AG04450 (cell line): ENCODE results near the gene AIFM3. TPM values are rescaled to one million over a fixed set of nuclear protein-coding genes. Genes with fewer than 3 reads are reported as not detected.
A peak's percentile ranks its signal among the peaks of the same experiment; 100 is the strongest.

Source experiments
- CTCF ChIA-PET: fragments of 300-600, 350-600 bp; formaldehyde crosslinking; extraction: SDS; loops from one replicate; lab custom pipeline; 2022; ENCODE audit warnings: antibody characterized with exemption, inconsistent platforms; lab: Charles Lee
- POLR2A ChIA-PET: fragments of 350-600 bp; formaldehyde crosslinking; extraction: SDS; loops from one replicate; lab custom pipeline; 2021; ENCODE audit warnings: antibody characterized with exemption, inconsistent platforms; lab: Yijun Ruan, JAX
- DNase-seq: peaks from one replicate; pipeline ENCODE4 v3.0.0-alpha.2; 2011; ENCODE audit warnings: low read depth, low spot score
- H3K27ac ChIP-seq: one replicate; pipeline ENCODE4 v1.5.1; 2012; ENCODE audit warnings: low read depth, low read length, control low read depth
- H3K27me3 ChIP-seq: one replicate; pipeline ENCODE4 v1.6.0; 2012; ENCODE audit warnings: low read length; ENCODE audit not compliant: control insufficient read depth, insufficient read depth
- H3K4me3 ChIP-seq: 2 replicates; pipeline ENCODE4 v1.5.1; 2011; ENCODE audit warnings: mild to moderate bottlenecking, low read depth, low read length, control low read depth
- H3K9me3 ChIP-seq: 2 replicates; pipeline ENCODE4 v1.5.1; 2012; ENCODE audit warnings: low read length; ENCODE audit not compliant: control insufficient read depth, insufficient read depth
- polyA plus RNA-seq: library from polyadenylated mRNA; depleted of rRNA; stranded (reverse); fragments of >200 nt; gene quantifications from 2 replicates; pipeline ENCODE4 v1.2.3, GENCODE V29; 2011
- TF ChIP-seq, protein P1 (sequence below): IDR thresholded peaks from 2 replicates; pipeline ENCODE4 v1.5.1; 2011; ENCODE audit warnings: low read depth, low read length, control low read depth, inconsistent platforms

AIFM3 gene
- polyA plus RNA-seq, 1 experiment: 0.15 TPM

DNA sequence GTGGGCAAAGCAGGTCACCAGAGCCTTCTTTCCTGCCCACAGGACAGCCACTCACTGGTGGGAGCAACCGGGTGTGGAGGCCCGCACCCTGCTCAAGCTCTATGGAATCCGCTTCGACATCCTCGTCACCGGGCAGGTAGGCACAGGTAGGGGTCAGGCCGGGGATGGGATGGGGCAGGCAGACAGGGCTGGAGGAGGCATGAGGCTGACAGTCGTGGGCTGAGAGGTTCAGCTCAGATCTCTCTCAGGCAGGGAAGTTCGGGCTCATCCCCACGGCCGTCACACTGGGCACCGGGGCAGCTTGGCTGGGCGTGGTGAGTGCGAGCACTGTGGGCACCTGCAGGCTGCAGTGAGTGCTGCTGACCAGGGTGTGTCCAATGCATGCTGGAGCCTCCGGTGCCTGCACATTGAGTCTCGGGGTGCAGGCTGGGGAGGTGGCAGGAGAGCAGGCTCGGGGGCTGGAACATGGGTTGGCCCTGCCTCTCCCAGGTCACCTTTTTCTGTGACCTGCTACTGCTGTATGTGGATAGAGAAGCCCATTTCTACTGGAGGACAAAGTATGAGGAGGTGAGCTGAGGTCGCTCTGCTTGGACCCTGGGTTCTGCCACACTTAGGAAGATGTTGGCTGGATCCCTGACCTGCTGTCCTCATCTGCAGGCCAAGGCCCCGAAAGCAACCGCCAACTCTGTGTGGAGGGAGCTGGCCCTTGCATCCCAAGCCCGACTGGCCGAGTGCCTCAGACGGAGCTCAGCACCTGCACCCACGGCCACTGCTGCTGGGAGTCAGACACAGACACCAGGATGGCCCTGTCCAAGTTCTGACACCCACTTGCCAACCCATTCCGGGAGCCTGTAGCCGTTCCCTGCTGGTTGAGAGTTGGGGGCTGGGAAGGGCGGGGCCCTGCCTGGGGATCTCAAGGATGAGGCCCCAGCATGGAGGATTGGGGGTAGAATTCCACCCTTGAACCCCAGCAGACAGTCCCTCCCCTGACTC, 59.0 kb downstream of the AIFM3 start:
- Histone ChIP-seq H3K9me3 (peaks cover 2% of the 10 kb centered on the region; the same call in 1 of the 2 replicates), H3K27me3 (peaks cover 14% of the 10 kb centered on the region), H3K4me3 (no peak overlapping the region), H3K27ac (no peak overlapping the region)
- CTCF ChIA-PET: no interaction called here
- POLR2A ChIA-PET: no interaction called here
- DNase-seq: no peak
- TF ChIP-seq, protein P1, sequence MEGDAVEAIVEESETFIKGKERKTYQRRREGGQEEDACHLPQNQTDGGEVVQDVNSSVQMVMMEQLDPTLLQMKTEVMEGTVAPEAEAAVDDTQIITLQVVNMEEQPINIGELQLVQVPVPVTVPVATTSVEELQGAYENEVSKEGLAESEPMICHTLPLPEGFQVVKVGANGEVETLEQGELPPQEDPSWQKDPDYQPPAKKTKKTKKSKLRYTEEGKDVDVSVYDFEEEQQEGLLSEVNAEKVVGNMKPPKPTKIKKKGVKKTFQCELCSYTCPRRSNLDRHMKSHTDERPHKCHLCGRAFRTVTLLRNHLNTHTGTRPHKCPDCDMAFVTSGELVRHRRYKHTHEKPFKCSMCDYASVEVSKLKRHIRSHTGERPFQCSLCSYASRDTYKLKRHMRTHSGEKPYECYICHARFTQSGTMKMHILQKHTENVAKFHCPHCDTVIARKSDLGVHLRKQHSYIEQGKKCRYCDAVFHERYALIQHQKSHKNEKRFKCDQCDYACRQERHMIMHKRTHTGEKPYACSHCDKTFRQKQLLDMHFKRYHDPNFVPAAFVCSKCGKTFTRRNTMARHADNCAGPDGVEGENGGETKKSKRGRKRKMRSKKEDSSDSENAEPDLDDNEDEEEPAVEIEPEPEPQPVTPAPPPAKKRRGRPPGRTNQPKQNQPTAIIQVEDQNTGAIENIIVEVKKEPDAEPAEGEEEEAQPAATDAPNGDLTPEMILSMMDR: no peak

DNA sequence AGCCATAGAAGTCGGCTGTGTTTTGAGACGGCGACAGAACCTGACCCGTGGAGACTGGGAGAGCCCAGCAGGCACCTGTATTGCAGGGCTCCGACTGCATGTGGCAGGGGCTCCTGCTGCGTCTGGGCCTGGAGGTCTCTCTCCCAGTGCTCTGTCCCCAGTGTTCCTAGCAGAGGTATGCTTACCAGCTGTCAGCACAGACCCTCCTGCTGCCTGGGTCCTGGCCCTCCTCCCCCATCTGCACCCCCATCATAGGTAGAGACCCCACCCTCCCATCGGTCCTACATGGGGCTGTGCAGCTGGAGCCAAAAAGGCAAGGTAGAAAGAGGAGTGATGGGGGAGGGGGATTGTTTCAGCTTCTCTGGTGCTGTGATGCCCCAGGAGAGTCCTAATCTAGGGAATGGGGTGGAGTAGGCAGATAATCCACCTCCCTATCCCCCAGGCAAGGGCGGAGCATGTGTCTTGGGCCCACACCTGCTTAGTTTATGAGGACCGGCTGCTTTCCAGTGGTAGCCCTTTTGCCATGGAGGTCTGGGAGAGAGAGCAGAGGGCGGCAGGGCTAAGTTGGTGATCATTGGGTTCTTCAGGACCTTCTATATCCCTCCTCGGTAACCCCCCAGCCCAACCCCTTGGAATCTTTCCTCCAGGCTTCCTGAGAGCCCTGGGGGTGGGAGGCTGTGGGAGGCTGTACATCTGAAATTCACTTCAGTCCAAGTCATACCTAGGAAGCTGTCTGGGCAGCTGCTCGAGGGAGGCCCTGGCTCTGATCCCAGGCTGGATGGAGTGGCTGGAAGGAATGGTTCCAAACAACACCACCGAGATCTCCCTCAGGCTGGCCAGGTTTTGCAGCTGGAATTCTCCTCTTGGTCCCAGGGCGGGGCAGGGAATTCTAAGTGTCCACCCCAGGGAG, 60.0 kb downstream of the AIFM3 start:
- Histone ChIP-seq H3K9me3 (peaks cover 2% of the 10 kb centered on the region; the same call in 1 of the 2 replicates), H3K27ac (no peak overlapping the region), H3K27me3 (peaks cover 18% of the 10 kb centered on the region), H3K4me3 (no peak overlapping the region)
- TF ChIP-seq, protein P1: no peak
- ChIA-PET POLR2A (no interaction called here), CTCF (no interaction called here)
- DNase-seq: peak; percentile 29

DNA sequence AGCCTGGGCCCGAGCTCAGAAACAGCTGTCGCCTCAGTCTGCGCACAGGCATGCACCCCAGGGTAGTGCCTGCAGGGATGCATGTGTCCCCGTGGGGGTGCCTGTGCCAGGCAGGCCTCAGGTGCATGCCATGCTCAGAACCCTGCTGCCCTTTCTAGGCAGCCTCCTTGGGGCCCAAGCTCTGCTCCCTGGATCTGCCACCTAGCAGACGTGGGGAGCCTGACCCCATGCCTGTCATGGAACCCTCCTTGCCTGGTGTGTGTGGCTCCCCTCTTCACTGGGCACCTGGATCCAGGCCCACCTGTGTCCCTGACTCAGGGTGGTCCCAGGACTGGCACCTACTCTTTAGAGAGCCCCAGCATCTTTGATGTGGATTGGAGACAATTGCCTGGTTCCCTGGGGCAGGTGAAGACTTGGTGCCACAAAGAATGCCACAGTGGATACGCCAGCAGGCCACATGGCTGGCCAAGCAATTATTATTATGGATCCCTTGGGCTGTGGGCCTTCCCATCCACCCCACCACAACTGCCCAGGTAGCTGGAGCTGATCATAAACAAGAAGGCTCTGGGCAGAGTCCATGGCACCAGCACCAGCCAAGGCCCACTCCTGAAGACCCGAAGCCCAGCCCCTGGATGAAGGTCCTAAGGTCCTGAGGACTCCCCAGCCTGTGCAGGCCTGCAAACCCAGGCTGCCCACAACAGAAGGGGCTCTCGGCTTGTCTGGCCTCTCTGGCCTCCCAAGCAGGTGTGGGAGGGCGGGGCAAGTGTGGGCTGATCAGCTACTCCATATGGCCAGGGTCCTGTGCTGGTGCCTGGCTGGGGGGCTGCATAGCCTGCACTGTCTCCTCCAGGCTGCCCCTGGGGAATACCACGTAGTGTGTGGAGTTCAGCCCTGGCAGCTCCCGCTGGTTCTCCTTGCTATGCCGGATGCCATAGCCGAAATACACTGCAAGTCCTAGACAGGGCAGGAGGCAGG, 61.5 kb downstream of the AIFM3 start:
- H3K9me3 ChIP-seq: peaks cover 2% of the 10 kb centered on the region; the same call in 1 of the 2 replicates
- H3K4me3 ChIP-seq: no peak overlapping the region
- TF ChIP-seq, protein P1: no peak
- ChIA-PET CTCF (no interaction called here), POLR2A (interaction anchor here (0.6 to 1.0 kb wide), 2 partner anchors 9 to 85 kb away, joined by 3 to 11 read pairs; no protein-coding TSS in a partner anchor)
- DNase-seq: no peak
- no peak overlapping the region for H3K27ac ChIP-seq
- H3K27me3 ChIP-seq: peaks cover 23% of the 10 kb centered on the region

DNA sequence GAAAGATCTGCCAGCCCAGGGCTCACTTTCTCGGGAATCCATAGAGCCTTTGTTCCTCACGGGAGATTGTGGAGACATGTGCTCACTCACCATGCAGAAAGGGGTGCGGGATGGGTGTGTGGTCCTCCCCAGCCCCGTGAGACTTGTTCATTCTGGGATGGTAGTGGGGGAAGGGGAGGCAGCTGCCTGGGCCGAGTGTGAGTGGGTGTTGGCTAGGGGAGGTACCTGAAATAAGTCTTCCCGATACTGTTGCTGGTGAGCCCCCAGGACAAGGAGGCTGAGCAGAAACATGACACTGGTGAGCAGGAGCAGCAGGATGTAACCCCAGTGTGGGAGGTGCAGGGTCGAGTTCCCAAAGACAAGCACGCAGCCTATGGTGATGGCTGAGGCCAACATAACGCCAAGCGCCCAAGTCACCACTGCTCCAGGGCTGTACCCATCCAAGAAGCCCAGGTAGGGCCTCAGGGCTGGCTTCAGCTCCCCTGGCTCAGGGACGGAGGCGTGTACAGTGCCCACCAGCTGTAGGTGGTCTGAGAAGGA, 62.5 kb downstream of the AIFM3 start:
- no peak for DNase-seq
- TF ChIP-seq, protein P1: no peak
- Histone ChIP-seq H3K27me3 (peaks cover 23% of the 10 kb centered on the region), H3K27ac (no peak overlapping the region), H3K4me3 (no peak overlapping the region), H3K9me3 (peaks cover 2% of the 10 kb centered on the region; the same call in 1 of the 2 replicates)
- ChIA-PET CTCF (no interaction called here), POLR2A (interaction anchor here (1.0 kb wide), 1 partner anchor 8 kb away, joined by 3 read pairs; no protein-coding TSS in a partner anchor)
